Inflammatory macrophage treated with lipopolysaccharide for 4 hours (primary cell): ENCODE measurements around the gene HEATR5B.
"Not testable (repeated sequence)": the region's sequence is repeated elsewhere in the genome, so short reads cannot be mapped to it uniquely, and the experiment has no call there.

ENCODE experiments used
- DNase-seq: peaks from one replicate; pipeline ENCODE4 v3.0.0-alpha.2; 2020

Gene HEATR5B

DNA sequence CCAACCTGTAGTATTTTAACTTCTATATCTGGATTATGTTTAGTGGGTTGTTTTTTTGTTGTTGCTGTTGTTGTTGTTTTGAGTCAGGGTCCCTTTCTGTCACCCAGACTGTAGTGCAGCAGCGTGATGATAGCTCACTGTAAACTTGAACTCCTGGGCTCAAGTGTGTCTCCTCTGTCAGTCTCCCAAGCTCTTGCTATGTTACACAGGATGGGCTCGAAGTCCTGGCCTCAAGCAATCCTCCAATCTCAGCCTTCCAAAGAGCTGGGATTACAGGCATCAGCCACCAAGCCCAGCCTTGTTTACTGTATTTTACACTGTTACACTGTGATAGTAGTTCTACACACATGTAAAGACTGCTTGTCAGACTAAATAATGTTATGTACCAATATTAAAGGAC lies 108.1 kb downstream of the HEATR5B start:
- no peak for DNase-seq

DNA sequence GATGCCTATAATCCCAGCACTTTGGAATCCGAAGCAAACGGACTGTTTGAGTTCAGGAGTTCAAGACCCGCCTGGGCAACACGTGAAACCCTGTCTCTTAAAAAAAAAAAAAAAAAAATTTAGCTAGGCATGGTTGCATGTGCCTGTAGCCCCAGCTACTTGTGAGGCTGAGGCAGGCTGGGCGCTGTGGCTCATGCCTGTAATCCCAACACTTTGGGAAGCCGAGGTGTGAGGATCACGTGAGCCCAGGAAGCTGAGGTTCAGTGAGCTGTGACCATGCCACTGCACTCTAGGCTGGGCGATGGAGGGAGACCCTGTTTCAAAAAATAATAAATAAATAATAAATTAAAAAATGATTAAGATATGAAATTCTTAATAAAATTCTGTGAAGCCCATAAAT lies 108.9 kb downstream of the HEATR5B start:
- no peak for DNase-seq

DNA sequence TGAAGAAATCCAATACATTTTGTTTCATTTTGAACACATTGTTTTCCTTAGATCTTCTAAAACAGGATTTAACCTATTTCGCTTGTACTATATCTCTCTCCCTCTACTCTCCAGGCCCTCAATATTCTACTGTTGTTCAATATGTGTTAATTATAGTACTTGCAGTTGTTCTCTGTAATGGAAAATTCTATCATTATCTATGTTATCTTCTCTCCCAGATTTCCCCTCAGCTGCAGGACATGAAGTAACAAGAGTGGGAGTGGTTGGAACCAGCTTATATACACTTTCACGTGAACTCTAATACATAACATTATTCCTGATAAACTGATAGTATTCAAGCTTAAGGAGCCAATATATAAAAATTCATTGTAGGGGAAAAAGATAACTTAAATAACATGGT lies 110.9 kb downstream of the HEATR5B start:
- DNase-seq, result no peak

DNA sequence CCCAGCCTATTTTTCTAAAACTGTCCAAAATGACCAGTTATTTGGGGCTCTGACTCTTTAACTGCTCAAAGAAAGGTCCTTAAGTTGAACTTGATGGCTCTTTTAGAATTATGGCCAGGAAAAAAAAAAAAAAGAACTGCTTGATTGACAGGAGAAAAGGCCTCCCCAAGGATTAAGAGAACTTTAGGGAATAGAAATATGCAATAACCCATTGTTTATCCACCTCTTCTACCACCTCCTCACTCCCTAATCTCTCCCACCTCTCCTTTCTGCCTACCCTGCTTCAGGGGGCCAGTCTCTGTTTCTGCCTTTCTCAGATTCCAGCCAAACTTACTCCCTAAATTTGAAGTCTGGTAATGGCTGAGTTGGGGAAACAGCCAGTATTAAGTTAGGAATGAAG lies 112.2 kb downstream of the HEATR5B start:
- no peak for DNase-seq

DNA sequence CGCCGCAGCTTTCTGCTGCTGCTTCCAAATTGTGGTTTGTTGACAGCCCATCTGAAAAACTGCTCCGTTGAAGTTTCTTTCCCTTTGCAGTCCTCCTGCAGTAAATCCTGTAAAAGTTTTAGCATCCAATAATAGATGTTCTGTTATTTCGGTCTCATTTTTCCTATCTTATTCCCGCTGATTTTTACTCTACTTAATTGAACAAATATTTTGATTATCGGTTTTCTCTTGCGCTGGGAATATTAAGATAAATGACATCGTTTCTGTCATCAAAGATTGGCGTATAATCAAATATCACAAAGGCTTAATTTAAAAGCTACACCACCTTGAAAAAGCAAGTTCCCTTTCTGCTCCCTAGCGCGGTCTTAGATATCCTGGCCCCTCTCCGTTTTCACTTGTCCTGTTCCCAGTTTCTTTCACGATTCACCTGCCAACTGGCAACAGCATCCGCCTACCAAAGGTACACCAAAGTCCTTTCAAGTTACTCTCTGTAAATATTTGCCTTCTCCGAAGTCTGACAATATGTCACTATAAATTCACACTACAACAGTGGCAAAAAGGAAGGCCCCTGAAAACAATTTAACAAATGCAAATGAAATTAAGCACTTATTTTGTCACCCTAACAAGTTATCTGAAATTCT lies 116.8 kb downstream of the HEATR5B start:
- no peak for DNase-seq

DNA sequence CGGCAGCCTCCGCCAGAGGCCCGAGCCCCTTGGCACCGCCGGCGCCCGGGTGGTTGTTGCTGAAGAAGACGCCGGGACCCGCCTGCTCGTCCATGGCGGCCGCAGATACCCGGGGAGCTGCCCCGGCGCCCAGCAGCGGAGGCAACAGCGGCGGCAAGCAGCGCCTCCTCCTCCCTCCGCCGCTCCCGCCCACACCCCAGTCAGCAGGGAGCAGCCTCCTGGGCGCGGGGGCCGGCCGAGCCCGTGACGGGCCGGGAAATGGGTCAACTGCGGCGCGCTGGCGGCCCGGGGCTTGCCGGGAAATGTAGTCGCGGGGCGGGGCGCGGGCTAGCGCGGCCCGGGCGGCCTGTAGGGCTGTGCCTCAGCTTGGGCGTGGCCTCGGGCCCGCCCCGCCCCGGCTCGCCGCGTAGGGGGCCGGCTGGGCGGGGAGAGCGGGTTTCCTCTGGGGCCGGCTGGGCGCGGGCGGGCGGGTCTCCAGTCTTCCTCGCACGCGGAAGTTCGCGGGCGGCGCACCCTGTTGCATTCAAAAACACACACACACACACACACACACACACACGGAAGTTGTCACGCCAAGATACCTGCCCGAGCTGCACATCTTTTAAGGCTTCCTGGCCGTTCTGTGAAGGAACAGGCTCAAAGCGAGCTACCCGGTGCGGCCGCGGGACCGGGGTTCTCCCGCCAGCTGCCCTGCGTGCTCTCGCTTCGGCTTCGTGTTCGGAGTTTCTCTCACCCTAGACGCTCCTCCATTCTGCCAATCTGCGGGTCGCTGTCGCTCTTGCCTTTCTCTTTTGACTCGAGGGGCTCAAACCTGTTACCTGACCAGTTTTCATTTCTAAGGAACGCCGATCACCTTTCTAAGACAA lies 117.6 kb downstream of the HEATR5B start, which contains the start of gene STRN:
TSS of gene STRN (minus strand) at position 167 of the 866 bp plus-strand sequence. CDS start at position 94, 73 bp downstream.
- DNase-seq, result peak; percentile 98

DNA sequence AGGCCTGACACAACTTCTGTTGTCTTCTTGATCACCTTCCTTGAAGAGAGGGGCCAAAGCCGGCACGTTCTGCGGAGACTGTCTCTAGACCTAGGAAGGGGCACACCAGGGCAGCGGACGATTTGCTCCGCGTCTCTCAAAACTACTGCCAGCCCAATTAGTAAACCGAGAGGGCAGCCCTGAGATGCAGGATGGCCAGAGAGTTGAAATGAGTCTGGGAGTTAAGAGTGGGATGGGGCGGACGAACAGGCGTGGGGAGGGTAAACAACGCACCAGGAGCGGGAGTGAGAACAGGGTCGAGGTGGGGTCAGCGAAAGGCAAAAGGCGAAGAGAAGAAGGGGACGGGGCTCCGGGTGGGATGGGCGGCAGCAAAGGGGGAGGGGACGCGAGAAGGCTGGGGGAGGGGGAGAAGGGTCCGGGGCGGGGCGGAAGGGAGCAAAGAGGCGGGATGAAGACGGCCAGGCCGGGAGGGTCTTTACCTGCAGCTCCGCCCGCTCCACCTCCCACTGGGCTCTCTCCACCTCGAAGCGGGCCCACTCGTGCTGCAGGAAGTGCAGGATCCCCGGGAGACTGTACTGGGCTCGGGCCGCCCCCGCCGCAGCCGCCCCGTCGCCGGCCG lies 118.3 kb downstream of the HEATR5B start:
- peak; percentile 17 for DNase-seq

DNA sequence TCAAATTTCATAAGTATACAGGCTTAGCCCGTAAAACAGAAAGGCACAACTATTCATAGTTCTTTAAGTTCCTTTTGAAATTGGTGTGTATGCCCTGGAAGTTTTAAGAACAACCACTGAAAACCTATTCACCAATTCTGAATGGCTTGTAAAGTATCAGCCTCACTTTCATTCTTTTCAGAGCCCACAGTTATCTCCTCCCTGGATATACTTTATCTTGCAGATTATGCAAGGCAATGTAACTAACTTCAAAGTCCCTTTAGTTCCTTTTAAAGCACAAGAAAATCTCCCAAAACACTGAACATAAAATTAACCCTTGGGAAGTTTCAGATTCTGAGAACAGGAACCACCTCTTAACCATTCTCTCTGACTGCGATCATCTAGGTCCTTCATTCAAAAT lies 119.0 kb downstream of the HEATR5B start:
- DNase-seq, result peak; percentile 29

DNA sequence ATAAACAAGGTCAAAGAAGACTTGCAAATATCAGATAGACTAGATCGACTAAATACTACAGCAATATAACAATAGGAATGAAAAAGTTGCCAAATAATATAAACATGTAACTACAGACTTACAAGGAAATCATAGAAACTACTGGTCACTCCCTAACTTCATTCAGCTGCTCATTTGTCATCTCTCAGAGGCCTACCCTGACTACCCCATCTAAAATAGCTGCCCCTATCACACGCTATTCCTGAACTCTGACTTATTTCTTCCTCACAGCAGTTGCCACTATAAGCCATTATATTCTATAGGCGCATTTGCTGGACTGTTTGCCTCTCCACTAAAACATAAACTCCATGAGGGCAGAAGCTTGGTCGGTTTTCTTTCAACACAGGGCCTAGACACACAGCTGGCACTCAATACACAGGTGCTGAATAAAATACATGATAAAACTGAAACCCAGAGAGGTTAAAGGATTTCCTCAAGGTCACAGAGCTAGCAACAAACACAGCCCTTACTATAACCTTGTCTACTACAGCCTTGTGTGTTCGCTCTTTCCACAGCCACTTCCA lies 119.6 kb downstream of the HEATR5B start:
- DNase-seq, result peak; percentile 21

DNA sequence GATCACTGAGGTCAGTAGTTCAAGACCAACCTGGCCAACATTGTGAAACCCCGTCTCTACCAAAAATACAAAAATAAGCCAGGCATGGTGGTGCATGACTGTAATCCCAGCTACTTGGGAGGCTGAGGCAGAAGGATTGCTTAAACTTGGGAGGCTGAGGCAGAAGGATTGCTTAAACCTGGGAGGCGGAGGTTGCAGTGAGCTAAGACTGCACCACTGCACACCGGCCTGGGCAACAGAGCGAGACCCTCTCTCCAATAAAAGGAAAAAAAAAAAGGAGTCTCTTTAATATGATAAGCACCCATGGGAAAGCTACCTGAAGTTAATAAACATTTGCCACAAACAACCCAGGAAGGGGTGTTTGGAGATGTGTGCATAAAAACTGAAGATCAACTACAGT lies 120.4 kb downstream of the HEATR5B start:
- no peak for DNase-seq

DNA sequence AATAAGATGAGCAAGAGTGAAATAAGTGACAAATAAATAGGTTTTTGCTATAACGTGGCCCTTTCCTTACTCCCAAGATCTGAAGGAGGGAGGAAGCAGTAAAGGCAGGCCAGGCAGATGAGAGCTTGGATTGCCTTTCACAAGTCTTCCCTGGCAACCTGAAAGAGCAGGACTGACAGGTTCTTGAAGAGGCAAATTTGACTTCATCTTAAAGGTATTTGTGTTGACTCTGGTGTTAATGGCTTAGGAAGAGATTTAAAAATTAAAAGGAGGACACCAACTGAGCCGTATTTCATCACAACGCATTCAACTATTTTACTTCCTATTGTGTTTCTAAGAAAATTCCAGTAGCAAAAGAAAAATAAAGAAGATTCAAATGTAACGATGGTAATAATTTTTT lies 121.1 kb downstream of the HEATR5B start:
- DNase-seq, result no peak

DNA sequence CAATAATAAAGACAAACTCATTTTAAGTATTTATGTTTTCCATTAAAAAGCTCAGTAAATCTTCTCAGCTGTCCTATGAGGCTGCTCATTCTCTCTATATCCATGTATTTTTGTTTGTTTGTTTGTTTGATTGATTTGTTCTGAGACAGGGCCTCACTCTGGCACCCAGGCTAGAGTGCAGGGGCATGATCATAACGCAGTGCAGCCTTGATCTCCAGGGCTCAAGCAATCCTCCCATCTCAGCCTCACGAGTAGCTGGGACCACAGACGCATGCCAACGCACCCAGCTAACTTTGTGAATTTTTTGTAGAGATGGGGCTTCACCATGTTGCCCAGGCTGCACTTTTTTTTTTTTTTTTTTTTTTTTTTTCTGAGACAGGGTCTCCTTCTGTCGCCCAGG lies 123.4 kb downstream of the HEATR5B start:
- no peak for DNase-seq

DNA sequence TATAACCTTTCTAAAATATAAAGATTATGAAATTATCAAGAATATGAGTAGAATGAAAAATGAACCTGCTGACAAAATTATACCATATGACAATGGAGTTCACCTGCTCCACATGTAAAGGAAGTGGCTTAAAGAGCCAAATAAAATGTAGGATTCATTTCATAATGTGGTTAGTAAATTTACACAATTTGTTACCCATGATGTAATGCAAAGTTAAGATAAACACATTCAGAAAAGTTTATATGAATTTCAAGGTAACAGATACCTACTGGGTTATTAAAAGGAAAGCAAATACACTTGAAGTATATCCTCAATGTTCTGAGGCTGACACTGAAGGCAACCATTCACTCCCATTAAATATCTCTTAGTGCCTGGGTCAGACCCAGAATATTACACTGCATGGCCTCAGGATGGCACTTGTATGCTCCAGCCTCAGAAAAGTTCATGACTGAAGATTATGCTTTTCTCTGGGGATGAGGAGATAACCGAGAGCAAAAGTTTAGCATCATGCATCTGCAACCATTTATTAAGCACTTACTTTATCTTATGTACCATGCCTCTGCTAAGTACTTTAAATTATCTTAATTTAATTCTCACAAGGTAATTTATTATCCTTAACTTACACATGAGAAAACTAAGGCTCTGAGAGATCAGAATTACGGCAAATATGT lies 124.0 kb downstream of the HEATR5B start:
- no peak for DNase-seq

DNA sequence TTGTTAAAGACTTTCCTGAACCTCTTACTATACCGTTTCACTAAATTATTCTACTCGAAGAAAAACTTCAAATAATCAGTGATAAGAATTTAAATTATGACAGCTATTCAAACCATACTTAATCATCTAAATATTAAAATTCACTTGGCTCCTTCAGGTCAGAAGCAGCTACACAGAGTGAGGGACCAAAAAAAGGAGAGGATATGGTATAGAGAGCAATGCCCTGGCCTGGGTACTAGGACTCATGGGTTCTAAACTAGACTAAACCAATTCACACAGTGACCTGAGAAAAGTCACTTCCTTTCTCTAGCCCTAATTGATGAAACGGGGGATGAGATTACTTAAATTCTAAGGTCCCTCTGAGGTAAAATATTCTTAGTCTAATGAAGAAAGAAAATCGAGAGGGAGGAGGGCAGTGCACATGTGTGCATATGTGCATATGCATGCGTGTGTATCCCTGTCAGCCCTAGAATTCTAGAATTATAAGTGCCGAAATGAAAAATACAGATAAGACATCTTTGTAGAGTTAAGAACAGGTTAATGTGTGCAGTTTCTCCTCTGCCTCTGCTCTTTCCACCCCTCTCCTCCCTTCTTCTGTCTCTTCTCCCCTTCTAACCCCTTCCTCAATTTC lies 129.1 kb downstream of the HEATR5B start:
- no peak for DNase-seq

DNA sequence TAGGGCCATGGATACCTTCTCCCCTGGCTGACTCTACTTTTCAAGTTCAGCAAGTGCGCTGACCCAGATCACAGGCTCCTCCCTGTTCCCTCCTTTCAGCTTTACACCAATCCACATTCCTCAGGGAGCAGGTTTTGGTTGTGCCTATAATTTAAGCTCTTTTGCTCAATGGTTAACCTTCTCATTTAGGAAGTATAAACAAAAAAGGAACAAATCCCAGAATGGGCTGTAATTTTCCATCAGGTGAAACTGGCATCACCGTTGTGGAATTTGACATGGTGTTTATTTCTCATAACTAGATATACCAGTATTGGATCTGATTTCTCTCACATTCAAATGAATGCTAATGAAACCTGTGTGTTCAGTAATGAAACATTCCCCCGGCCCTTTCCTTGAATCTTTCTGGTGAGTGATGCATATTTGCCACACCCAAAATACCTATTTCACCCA lies 131.4 kb downstream of the HEATR5B start:
- DNase-seq, result no peak

DNA sequence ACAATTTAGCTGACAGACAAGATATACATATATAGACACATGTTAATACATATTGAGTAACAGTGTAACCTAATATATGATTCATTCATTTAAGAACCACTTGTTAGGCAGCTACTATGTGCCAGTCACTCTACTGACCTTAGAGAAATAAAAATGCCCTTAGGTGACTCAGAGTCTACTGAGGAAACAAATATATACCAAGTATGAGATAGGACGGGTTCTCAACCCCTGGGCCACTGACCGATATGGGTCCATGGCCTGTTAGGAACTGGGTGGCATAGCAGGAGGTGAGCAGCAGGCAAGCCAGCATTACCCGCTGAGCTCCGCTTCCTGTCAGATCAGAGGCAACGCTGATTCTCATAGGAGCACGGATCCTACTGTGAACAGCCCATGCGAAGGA lies 132.6 kb downstream of the HEATR5B start:
- DNase-seq, result peak; percentile 57

DNA sequence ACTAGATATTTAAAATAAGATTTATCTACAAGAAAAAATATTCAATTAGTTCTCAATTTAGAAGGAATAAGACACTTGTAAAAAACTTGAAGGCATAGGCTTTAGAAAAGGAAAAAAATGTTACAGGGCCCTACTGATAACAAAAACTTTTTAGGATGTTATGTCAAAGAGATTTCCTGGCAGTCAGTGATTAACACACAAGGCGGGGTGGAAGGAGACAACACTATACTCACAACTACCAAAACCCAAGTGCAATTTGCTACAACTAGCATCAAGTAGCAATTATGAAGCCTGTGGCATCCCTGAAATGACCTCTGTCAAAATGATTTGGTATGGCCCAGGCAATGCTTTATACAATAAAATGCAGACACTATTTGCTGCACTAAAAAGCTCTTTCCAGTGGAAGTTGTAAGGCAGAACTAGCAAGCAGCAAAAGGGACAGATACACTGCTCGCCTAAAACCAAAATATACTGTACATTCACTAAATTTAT lies 133.1 kb downstream of the HEATR5B start:
- no peak for DNase-seq

DNA sequence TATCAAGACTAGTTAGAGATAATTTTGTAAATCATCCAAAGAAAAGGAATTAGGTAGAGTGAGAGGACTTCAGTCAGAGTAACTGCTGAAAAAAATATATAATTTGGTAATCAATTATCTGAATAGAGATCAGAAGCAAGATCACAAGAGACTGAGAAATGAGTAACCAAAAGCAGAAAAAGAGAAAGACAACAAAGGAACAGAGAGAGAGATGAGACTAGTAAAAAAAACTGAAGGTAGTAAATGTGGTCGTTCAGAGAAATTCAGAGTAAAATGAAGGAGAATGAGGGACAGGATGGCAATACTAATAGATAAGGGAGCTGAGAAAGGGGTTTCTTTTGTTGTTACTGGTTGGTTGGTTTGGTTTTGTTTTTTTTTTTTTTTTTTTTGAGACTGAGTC lies 134.3 kb downstream of the HEATR5B start:
- no peak for DNase-seq

DNA sequence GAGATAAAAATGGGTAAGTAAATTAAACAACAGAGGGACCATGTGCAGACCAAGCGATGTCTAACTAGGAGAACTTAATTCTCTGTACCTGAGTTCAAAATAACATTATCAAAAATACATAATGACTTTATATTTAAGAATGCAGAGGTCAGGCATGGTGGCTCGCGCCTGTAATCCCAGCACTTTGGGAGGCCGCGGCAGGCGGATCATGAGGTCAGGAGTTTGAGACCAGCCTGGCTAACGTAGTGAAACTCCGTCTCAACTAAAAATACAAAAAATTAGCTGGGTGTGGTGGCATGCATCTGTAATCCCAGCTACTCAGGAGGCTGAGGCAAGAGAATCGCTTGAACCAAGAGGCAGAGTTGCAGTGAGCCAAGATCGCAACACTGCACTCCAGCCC lies 138.9 kb downstream of the HEATR5B start:
- not testable (repeated sequence) for DNase-seq

DNA sequence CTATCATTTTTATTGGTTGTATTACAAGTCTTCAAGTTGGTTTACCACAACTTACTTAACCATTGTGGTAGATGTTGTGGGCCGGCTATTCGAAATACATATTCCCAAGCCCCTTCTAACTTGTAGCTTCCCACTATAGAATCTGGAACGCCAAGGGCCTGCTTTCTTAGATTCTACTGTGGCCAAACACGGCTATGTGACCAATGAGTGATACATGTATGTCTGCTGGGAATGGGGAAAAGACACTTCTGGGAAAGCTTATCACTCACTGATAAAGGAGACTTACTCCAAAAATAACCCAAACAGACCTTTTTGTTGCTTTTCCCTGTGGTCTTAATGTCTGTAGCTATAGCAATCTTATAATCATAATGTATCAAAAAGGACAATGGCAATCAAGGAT lies 142.3 kb downstream of the HEATR5B start:
- DNase-seq, result no peak

DNA sequence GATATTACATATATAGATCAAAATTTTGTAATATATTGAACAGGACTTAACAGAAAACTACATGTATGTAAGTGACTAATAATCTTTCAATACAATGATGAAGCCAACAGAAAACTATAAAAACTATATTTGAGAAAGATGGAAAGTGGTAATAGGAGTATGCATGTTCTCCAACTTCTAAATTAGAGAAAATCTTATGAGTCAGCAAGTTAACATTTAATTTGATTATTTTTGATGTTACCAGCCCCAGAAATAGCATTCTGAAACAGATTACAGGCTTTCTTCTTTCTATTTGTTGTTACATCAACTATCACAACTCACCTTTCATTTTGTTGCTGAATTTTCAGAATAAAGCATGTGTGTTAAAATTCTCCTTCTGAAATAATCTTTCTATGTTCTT lies 147.6 kb downstream of the HEATR5B start:
- DNase-seq, result not testable (repeated sequence)

DNA sequence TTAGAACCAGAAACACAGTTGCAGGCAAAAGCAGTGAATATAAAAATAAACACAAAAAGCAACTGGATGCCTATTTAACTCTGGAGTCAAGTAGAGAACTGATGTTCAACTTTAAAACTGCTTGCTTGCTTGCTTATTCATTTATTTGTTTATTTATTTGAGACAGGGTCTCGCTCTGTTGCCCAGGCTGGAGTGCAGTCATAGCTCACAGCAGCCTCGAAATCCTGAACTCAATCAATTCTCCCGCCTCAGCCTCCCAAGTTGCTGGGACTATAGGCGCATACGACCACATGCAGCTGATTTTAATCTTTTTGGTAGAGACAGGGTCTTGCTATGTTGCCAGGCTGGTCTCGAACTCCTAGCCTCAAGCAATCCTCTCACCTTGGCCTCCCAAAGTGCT lies 152.5 kb downstream of the HEATR5B start:
- not testable (repeated sequence) for DNase-seq
